Measurements from ENCODE around the gene STARD3NL. TPM values are rescaled to one million over a fixed set of nuclear protein-coding genes. Genes with fewer than 3 reads are reported as not detected.
"Not testable (repeated sequence)": the region's sequence is repeated elsewhere in the genome, so short reads cannot be mapped to it uniquely, and the experiment has no call there.

STARD3NL gene
- polyA plus RNA-seq, 12 donors = 25.4 to 39.4 (median 33.4) TPM; not detected in 1

DNA sequence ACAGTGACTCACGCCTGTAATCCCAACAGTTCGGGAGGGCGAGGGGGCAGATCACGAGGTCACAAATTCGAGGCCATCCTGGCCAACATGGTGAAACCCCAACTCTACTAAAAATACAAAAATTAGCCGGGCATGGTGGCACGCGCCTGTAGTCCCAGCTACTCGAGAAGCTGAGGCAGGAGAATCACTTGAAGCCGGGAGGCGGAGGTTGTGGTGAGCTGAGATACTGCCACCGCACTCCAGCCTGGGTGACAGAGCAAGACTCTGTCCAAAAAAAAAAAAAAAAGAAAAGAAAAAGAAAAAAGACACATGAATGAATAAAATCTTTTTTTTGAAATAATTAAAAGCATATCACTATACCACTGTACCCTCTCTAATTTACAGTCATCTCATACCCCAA lies 83.6 kb downstream of the STARD3NL start:
- not testable (repeated sequence) for DNase-seq

DNA sequence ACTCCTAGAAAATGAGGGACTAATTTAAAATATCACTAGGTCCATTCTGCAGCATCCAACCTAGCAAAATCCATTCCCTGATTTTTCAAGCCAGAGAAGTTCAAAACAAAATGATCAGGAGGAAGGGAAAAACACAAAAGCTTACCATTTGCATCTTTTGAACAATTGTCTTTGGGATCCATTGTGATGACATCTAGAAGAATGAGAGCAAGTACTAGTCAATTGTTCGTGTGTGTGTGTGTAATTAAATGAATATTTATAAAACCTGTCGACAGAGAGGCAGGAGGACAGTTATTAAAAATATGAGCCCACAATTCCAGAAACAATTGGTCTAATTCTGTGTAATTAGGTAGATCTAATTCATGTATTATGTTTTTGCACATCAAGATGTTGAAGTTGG lies 84.0 kb downstream of the STARD3NL start:
- not testable (repeated sequence) for DNase-seq

DNA sequence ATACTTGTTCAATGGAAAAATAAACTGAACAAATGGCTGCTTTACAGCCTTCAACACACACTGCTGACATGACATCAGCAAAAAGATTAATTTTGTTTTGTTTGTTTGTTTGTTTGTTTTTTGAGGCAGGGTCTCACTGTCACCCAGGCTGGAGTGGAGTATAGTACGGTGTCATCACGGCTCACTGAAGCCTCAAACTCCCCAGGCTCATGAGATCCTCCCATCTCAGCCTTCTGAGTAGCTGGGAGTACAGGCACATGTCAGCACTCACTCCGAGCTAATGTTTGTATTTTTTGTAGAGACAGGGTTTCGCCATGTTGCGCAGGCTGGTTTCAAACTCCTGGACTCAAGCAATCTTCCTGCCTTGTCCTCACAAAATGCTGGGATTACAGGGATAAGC lies 84.5 kb downstream of the STARD3NL start:
- DNase-seq = no peak

DNA sequence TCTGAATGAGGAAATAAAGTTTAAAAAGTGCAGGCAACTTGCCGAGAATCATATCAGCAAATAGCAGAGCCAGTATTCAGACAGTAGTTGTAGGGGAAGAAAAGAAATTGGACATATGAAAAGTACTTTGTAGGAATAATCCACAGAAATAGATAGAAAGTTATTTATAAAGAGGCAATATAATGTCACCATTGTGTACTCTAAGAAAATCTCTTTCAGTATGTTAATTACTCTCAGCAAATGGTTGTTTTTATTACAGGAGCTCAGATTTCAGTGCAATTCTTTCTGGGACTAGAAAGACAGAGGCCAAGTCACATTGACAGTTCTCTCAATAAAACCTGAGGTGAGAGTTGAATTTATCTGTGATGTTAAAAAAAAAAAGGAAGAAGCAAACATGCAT lies 85.2 kb downstream of the STARD3NL start:
- not testable (repeated sequence) for DNase-seq

DNA sequence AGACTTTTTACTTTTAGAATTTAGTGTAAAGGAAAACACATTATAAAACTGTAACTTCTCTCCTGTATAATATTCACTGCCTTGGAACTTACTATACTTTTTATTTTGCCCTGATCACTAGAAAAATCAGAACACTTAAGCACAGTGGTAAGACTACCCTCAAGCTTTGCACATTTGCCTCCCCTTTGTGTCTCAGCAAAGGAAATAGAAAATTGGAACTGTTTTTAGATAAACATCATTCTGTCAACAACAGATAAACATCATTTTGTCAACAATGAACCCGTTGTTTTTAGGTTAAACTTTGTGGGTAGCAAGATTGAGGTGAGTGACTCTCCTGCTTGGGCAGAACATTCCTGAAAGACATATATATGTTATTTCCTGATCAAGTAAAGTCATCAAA lies 86.6 kb downstream of the STARD3NL start:
- not testable (repeated sequence) for DNase-seq

DNA sequence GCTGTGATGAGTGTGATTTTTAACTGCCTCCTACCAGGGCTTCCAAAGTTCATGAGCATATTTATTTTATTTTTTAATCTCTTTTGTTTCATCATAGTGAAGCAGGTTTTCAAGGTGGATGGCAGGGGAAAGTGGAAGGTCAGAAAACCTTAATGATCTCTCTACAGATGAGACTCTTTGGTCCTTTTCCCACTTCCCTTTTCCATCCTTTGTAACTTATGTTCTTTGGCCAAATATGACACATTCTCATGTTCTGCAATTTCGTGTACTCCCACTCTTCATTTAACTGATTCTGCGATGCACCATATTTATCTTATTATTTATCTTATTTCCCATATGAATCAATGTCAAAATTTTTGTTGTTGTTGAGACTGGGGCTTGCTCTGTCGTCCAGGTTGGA lies 87.9 kb downstream of the STARD3NL start:
- not testable (repeated sequence) for DNase-seq

DNA sequence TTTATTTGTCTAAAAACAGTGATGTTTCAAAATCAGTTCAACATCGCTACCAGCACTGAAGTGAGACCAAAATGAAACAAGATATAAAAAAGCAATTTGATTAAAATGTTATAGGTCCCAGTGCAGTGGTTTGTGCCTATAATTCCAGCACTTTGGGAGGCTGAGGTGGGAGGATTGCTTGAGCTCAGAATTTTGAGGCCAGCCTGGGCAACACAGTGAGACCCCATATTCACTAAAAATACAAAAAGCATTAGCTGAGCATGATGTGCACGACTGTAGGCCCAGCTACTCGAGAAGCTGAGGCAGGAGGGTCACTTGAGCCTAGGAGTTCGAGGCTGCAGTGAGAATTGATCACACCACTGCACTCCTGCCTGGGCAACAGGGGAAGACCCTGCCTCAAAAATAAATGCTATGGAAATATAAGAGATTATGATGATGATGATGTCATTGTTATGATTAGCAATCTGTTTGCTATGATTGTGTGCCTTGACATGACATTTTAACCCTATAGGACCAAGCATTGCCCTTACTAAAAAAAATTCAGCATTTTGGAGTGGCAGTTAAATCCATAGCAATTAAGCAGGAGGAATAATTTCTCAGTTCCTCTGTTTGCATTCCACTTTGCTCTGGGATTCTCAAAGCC lies 91.8 kb downstream of the STARD3NL start:
- not testable (repeated sequence) for DNase-seq

DNA sequence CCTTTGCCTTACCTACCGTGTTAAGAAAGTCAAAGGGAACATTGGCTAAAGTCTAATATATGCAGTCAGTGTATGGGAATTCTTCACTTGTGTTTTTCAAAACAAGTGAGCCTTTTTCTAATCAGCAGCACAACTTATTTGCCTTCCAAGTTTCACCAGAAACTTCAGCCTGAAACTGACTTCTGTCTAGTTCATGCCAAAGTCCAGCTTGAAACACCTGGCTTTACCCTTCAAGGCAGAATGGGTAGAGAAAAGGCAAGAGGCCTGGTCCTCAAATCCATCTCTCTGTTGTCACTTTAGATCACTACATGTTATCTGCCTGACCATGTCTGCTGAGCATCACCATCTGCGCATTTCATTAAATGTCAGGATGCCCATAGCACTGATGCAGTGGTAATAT lies 92.4 kb downstream of the STARD3NL start:
- not testable (repeated sequence) for DNase-seq

DNA sequence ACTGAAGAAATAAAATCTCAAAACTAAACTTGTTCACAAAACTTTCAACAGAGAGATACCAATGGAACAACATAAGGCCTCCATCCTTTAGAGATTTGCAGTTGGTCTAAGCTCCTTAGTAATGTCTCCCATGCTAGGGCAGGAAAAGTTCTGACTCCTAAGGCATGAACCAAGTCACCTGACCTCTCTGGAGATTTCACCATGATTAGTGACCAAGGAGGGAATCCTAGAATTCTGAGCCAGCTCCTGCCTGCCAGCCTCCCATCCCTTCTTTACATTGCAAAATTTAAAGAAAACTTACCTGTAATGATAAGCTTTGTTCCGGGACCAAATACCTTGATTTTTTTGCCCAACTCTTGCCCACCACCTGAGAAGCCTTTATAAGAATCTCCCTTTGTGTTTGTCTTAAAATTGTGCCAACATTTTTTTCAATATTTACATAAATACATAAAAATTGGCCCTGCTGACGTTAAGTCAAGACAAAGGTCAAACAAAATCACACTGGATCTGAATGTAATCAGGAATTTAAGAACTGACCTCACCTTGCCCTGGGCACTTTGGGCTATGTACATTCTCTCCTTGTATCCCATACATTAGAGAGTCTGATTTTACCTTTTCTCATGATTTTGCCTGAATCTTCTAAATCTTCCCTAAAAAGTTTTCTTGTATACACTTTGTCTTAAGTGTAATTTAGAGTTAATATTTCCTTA lies 95.4 kb downstream of the STARD3NL start, which contains the start of gene TARP:
Gene TARP, minus strand, starts transcription at position 351 of the 710 bp plus-strand sequence.
- DNase-seq = no peak

DNA sequence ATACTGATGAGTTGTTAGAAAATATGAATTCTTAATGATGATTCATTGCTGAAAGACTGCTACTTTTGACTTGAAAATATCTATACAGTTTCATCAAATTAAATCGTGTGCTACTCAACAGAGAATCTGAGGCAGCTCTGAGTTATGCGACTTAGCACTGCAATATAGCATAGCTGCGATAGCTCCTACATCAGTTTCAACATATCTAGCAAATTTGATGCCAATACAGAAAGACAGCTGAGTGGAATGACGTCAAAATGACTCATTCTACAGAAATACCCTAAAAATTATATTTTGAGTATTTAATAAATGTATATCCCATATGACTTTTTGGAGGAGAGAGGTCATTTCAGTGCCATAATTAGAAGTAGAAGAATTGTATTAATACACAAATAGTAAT lies 96.4 kb downstream of the STARD3NL start:
- DNase-seq = no peak

DNA sequence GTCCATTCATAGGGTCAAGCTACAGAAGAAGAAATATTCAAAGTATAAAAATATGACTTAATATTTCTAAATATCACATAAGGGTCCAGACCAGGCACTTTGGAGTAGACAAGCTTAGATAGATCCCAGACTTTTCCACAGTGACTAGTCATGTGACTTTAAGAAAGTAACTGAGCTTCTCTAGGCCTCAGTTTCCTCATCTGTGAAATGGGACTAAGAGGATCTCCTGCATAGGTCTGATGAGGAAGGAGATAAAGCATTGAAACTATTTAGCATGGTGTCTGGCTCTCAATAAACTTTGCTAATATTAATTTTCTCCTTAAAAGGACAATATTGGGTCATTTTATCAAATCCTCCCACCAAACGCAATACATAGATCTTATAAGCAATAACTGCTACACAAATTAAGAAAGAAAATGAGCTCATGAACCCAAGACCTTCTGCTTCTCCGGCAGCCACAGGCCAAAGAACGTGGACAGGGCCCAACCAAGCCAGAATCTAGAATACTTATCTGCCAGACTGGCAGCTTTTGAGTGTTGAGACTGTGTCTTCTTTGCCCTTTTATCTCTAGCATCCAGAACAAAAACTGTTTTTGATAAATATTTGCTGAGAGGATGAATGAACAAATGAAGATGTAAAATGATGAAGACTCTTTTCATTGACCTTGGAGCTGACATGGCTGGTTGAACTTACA lies 97.0 kb downstream of the STARD3NL start:
- DNase-seq = no peak

DNA sequence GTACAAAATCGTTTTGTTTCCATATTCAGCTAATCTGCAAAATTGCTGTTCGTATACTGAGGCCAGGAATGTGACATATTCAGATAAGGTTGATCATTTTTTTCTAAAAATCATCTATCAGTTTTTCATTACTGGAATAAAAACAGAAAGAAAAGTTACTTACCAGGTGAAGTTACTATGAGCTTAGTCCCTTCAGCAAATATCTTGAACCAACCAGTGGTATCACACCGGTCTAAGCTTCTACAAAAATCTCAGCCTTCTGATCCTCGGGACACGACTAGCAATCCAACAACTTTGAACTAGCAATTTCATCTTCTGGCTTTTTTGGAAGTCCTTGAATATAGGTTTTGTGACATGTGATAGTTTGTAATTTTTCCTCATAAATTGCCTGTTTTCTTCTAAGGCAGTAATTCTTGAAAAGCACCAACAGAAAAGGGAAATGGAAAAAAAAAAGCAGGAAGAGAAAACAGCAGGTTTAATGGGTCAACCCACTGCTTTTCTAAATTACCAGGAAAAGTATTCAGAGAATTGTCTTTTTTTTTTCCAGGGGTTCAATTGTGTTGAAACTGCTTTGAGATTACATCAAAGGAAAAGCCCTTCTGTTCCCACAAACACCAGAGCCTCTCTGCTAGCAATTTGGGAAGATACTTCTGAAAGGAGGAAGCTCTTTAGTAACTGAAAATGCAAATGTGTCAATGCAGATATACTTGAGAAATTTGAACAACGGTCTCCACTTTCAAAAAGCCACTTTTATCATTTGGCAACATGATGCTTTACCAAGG lies 98.2 kb downstream of the STARD3NL start:
- no peak for DNase-seq

DNA sequence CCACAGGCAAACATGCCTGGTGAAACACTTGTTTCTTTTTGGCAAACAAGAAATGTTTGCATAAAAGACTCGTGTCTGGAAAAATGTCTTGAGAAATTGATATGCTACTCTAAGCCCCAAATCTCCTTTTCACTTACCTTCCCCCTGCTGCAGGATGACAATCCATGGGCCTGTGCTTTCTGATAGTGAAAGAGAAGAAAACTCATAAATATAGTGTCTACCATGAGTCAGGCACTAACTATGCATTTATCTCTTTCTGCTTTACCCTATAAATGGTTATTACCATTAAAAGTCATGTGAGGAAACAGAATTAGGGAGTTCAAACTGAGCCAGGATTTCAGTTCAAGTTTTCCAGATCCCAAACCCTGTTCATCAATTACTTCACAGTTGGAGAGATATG lies 102.0 kb downstream of the STARD3NL start:
- DNase-seq = no peak

Data from muscle of arm (tissue), 12 donors.